IMR-90 (cell line): ENCODE measurements around the gene COIL. TPM values are rescaled to one million over a fixed set of nuclear protein-coding genes. Genes with fewer than 3 reads are reported as not detected.
A peak's percentile ranks its signal among the peaks of the same experiment; 100 is the strongest.

Experiments
- ATAC-seq: fragments of 200-7000 bp; cut with Tn5 transposase; 2 replicates; pipeline ENCODE4 v1.9.1; 2020; ENCODE audit warnings: low read depth, mild to moderate bottlenecking, moderate library complexity
- BruUV-seq: library from RNA; stranded (reverse); fragments of 400-500 nt; replicated peaks from 2 replicates; lab custom pipeline; 2021; lab: Mats Ljungman, UMichigan
- CTCF ChIA-PET: fragments of 300-600 bp; formaldehyde crosslinking; extraction: SDS; loops from one replicate; lab custom pipeline; 2021; ENCODE audit warnings: antibody characterized with exemption; lab: Yijun Ruan, JAX
- POLR2A ChIA-PET: fragments of 300-600 bp; sonication (Branson Sonifier 250); formaldehyde crosslinking; loops from one replicate; lab custom pipeline; 2022; ENCODE audit warnings: antibody characterized with exemption; ENCODE audit not compliant: unreplicated experiment; lab: Charles Lee
- DNase-seq: peaks from one replicate; pipeline ENCODE4 v3.0.0; 2013
- H2AFZ ChIP-seq: replicated peaks from 2 replicates; pipeline ENCODE3; 2013; ENCODE audit warnings: low read length, mild to moderate bottlenecking; ENCODE audit not compliant: poor library complexity
- H2AK5ac ChIP-seq: 2 replicates; pipeline ENCODE4 v1.6.1; 2013; ENCODE audit warnings: low read depth, low read length, inconsistent platforms
- H2AK9ac ChIP-seq: replicated peaks from 2 replicates; pipeline ENCODE3; 2013; ENCODE audit warnings: mild to moderate bottlenecking, low read depth, low read length, moderate library complexity; ENCODE audit not compliant: poor library complexity
- H2BK120ac ChIP-seq: 2 replicates; pipeline ENCODE4 v1.6.1; 2013; ENCODE audit warnings: low read depth, low read length, inconsistent platforms
- H2BK15ac ChIP-seq: 3 replicates; pipeline ENCODE4 v1.6.1; 2013; ENCODE audit warnings: low read depth, low read length, inconsistent platforms
- H2BK20ac ChIP-seq: 2 replicates; pipeline ENCODE4 v1.6.1; 2013; ENCODE audit warnings: low read depth, mild to moderate bottlenecking, inconsistent platforms, low read length, moderate library complexity
- H2BK5ac ChIP-seq: 2 replicates; pipeline ENCODE4 v1.6.1; 2013; ENCODE audit warnings: mild to moderate bottlenecking, low read depth, low read length, inconsistent platforms; ENCODE audit not compliant: poor library complexity, severe bottlenecking
- H3K14ac ChIP-seq: replicated peaks from 2 replicates; pipeline ENCODE4 v1.6.1; 2013; ENCODE audit warnings: low read depth, low read length, inconsistent platforms
- H3K18ac ChIP-seq: 2 replicates; pipeline ENCODE4 v1.6.1; 2013; ENCODE audit warnings: low read depth, low read length, control low read depth
- H3K23ac ChIP-seq: 2 replicates; pipeline ENCODE4 v1.6.1; 2013; ENCODE audit warnings: low read depth, low read length, inconsistent platforms
- H3K27ac ChIP-seq: 2 replicates; pipeline ENCODE4 v1.5.1; 2013; ENCODE audit warnings: mild to moderate bottlenecking, control low read depth, low read length; ENCODE audit not compliant: insufficient read depth
- H3K27me3 ChIP-seq: 2 replicates; pipeline ENCODE4 v1.6.1; 2013; ENCODE audit warnings: low read length; ENCODE audit not compliant: control insufficient read depth, insufficient read depth
- H3K36me3 ChIP-seq: 2 replicates; pipeline ENCODE4 v1.6.1; 2013; ENCODE audit warnings: low read length, mixed read lengths; ENCODE audit not compliant: control insufficient read depth, insufficient read depth
- H3K4ac ChIP-seq: 2 replicates; pipeline ENCODE4 v1.6.1; 2013; ENCODE audit warnings: low read depth, low read length, inconsistent platforms
- H3K4me1 ChIP-seq: 2 replicates; pipeline ENCODE4 v1.6.1; 2013; ENCODE audit warnings: low read length, mixed read lengths; ENCODE audit not compliant: control insufficient read depth, insufficient read depth
- H3K4me2 ChIP-seq: 2 replicates; pipeline ENCODE4 v1.6.1; 2013; ENCODE audit warnings: low read depth, mild to moderate bottlenecking, control low read depth, low read length, moderate library complexity
- H3K4me3 ChIP-seq: 2 replicates; pipeline ENCODE4 v1.5.1; 2013; ENCODE audit warnings: low read depth, mild to moderate bottlenecking, control low read depth, low read length, moderate library complexity; ENCODE audit not compliant: insufficient read depth
- H3K56ac ChIP-seq: 2 replicates; pipeline ENCODE4 v1.6.1; 2013; ENCODE audit warnings: low read length, inconsistent platforms; ENCODE audit not compliant: insufficient read depth; ENCODE audit errors: extremely low read depth
- H3K79me1 ChIP-seq, 2 experiments: 2 replicates each; pipeline ENCODE4 v1.6.1; 2013; ENCODE audit warnings: low read length in 2 of 2, inconsistent platforms in 1 of 2, low read depth in 1 of 2
- H3K9ac ChIP-seq: 2 replicates; pipeline ENCODE4 v1.6.1; 2013; ENCODE audit warnings: low read depth, low read length, control low read depth
- H3K9me1 ChIP-seq: 2 replicates; pipeline ENCODE4 v1.6.1; 2013; ENCODE audit warnings: low read length, inconsistent platforms; ENCODE audit not compliant: insufficient read depth
- H3K9me3 ChIP-seq: 2 replicates; pipeline ENCODE4 v1.6.1; 2013; ENCODE audit warnings: low read length; ENCODE audit not compliant: control insufficient read depth, insufficient read depth
- H4K20me1 ChIP-seq: 2 replicates; pipeline ENCODE4 v1.6.1; 2013; ENCODE audit warnings: low read length, inconsistent platforms; ENCODE audit not compliant: insufficient read depth
- H4K5ac ChIP-seq: 2 replicates; pipeline ENCODE4 v1.6.1; 2013; ENCODE audit warnings: mild to moderate bottlenecking, low read depth, low read length, control low read depth
- H4K8ac ChIP-seq, 2 experiments: 2 replicates each; pipeline ENCODE4 v1.6.1; 2013; ENCODE audit warnings: low read depth in 2 of 2, low read length in 2 of 2, control low read depth in 1 of 2, inconsistent platforms in 1 of 2
- H4K91ac ChIP-seq: 2 replicates; pipeline ENCODE4 v1.6.1; 2013; ENCODE audit warnings: low read depth, low read length, inconsistent platforms; ENCODE audit not compliant: insufficient read depth
- MAFK ChIP-seq: IDR thresholded peaks from 2 replicates; pipeline ENCODE4 v1.6.1; 2012; ENCODE audit warnings: low read depth, low read length, improper control_type of control experiment
- RFX5 ChIP-seq: IDR thresholded peaks from 2 replicates; pipeline ENCODE4 v1.8.0; 2012; ENCODE audit warnings: low read depth, mild to moderate bottlenecking, low read length, moderate library complexity
- WGBS, 2 experiments: methylation state at CpG; one replicate each; pipeline versions ENCODE4 v1.1.5 to v1.1.7; 2013; ENCODE audit warnings: missing lambda C conversion rate in 2 of 2; ENCODE audit not compliant: insufficient read length in 1 of 2; ENCODE audit errors: extremely low coverage in 2 of 2; 5-methylcytosine and 5-hydroxymethylcytosine counted together
- dilution Hi-C: fragments of 300-500 bp; cut with HindIII; formaldehyde crosslinking; loops from one replicate; pipeline ENCODE4 v1.14.3; 2018; ENCODE audit warnings: low sequenced_read_pairs; ENCODE audit not compliant: unreplicated experiment
- in situ Hi-C: fragments of 300-500 bp; cut with MboI; formaldehyde crosslinking; loops from 3 replicates; pipeline ENCODE4 v1.14.3; 2019; ENCODE audit warnings: low sequenced_read_pairs, inconsistent platforms, mixed read lengths
- intact Hi-C: fragments of 100-400 bp; cut with micrococcal nuclease; formaldehyde crosslinking; loops from 2 replicates; pipeline ENCODE4 v1.10.0; 2022
- polyA plus RNA-seq, 3 experiments: library from polyadenylated mRNA; depleted of rRNA; stranded (reverse); fragments of >200 nt; gene quantifications; 2 replicates each; pipeline ENCODE4 v1.2.3, GENCODE V29; 2012; ENCODE audit warnings: low replicate concordance in 1 of 3
- total RNA-seq: library from RNA; depleted of rRNA; stranded (reverse); fragments of >200 nt; gene quantifications from 2 replicates; pipeline ENCODE4 v1.2.3, GENCODE V29; 2012
- TF ChIP-seq, protein P1 (sequence below): fragments of 150-350 bp; IDR thresholded peaks from 2 replicates; pipeline ENCODE4 v1.6.1; 2016; ENCODE audit warnings: low read depth, mild to moderate bottlenecking, low read length, moderate library complexity, borderline replicate concordance

The COIL gene
- total and polyA plus RNA-seq, 2 of the 4 experiments (the other 2 are of a cell fraction): 5.2 to 13.3 TPM

- Histone ChIP-seq H2BK120ac (no peak overlapping the region), H3K27ac (no peak overlapping the region), H3K23ac (no peak overlapping the region), H3K4me1 (no peaks in the 10 kb centered on the region), H3K27me3 (no peaks in the 10 kb centered on the region), H2BK15ac (no peak overlapping the region), H2AFZ (no peak overlapping the region), H4K91ac (no peak overlapping the region), H3K9ac (no peak overlapping the region), H4K20me1 (no peaks in the 10 kb centered on the region), H2AK9ac (peak overlapping the region; percentile 7), H3K9me1 (no peaks in the 10 kb centered on the region; the same call in 1 of the 2 replicates), H3K14ac (no peak overlapping the region), H3K36me3 (peaks cover 5% of the 10 kb centered on the region; the same call in 1 of the 2 replicates), H4K5ac (no peak overlapping the region), H2BK20ac (no peak overlapping the region), H3K56ac (no peak overlapping the region), H3K4me2 (no peak overlapping the region), H3K4ac (no peak overlapping the region), H2BK5ac (no peak overlapping the region), H3K9me3 (no peaks in the 10 kb centered on the region), H3K79me1 (no peaks in the 10 kb centered on the region), H3K4me3 (no peak overlapping the region), H3K18ac (no peak overlapping the region), H2AK5ac (no peak overlapping the region), H4K8ac (no peak overlapping the region)
- TF ChIP-seq RFX5 (no peak), MAFK (no peak)
- TF ChIP-seq, protein P1, sequence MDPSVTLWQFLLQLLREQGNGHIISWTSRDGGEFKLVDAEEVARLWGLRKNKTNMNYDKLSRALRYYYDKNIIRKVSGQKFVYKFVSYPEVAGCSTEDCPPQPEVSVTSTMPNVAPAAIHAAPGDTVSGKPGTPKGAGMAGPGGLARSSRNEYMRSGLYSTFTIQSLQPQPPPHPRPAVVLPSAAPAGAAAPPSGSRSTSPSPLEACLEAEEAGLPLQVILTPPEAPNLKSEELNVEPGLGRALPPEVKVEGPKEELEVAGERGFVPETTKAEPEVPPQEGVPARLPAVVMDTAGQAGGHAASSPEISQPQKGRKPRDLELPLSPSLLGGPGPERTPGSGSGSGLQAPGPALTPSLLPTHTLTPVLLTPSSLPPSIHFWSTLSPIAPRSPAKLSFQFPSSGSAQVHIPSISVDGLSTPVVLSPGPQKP: no peak
- DNase-seq (no peak), ATAC-seq (no peak)
- BruUV-seq: no TSS peak
- WGBS, 2 experiments: 84% methylated on average over 11 of the region's 14 CpGs; no CpG with 5 or more reads in 1 of the 2 experiments
- dilution Hi-C loops (no loop called here), intact Hi-C loops (no loop called here), in situ Hi-C loops (no loop called here)
- POLR2A ChIA-PET: no interaction called here
- CTCF ChIA-PET: interaction anchor here (0.6 kb wide), 1 partner anchor 1397 kb away, joined by 7 read pairs; no protein-coding TSS in a partner anchor
These were observed 24.7 kb upstream of the COIL start for GRCh38 chr17:56985371-56986162.
